ENCODE data around the gene TSPAN18.

The TSPAN18 gene

DNA sequence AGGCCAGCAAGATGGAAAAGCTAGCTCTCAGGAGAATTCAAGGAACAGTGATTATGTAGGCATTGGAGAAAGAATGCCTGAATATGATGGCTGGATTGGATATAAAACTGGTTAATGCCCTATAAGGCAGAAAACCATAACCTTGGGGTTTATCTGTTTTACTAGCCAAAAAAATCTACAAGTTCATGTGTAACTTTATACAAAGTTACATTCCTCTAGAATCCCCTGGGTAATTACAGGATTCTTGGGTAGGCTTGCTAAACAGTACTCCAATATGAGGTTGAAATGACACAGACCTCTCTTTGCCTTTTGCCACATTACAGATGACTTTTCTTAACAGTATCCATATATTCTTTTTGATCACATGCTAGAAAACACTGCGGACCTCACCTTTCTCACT is 26.0 kb downstream of the TSPAN18 start:
- Mint-ChIP-seq H3K27ac (no peak overlapping the region), H3K4me1 (no peaks in the 10 kb centered on the region), H3K9me3 (peaks cover under 1 to 3% of the 10 kb centered on the region in 2 donors), H3K4me3 (no peak overlapping the region), H3K36me3 (no peaks in the 10 kb centered on the region), H3K27me3 (peaks cover 9 to 32% of the 10 kb centered on the region in 2 donors)
- no peak for DNase-seq
- no peak for ATAC-seq (replicated peaks)

DNA sequence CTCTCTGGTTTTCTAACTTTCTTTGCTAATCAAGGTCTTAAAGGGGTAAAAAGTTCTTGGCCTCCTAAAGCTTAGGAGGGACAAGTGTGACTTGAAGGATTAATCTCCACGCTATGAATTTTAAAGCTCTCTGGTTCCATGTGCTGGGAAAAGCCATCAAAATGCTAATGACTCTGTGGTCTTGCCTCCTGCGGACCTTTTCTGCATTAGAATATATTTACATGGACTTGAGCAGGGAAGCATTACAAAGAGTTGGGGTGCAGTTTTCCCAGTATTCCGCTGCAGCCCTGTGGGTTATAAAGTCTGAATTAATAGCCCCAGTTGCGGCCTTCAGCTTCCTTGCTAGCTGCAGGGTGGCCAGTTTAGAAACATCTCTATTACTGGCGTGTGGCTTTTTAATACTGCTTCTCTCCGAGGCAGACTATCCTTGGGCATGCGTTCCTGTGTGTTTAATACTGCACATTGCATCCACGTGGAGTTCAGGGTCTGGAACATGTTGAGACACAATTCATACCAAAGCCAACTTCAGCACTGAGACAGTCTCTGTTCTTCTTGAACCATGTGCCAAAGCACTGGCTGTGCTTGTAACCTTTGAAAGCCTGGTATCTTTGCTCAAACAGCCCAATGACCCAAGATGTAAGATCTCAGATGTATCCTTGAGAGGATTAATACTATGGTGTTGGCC is 27.3 kb downstream of the TSPAN18 start:
- H3K36me3 Mint-ChIP-seq = peaks cover 0 to 3% of the 10 kb centered on the region in 2 donors
- DNase-seq = no peak
- ATAC-seq (replicated peaks) = no peak
- H3K27me3 Mint-ChIP-seq = peaks cover 9 to 35% of the 10 kb centered on the region in 2 donors
- no peak overlapping the region for H3K4me3 Mint-ChIP-seq
- peaks cover 4 to 8% of the 10 kb centered on the region in 2 donors for H3K9me3 Mint-ChIP-seq
- H3K27ac Mint-ChIP-seq = no peak overlapping the region
- no peaks in the 10 kb centered on the region for H3K4me1 Mint-ChIP-seq

DNA sequence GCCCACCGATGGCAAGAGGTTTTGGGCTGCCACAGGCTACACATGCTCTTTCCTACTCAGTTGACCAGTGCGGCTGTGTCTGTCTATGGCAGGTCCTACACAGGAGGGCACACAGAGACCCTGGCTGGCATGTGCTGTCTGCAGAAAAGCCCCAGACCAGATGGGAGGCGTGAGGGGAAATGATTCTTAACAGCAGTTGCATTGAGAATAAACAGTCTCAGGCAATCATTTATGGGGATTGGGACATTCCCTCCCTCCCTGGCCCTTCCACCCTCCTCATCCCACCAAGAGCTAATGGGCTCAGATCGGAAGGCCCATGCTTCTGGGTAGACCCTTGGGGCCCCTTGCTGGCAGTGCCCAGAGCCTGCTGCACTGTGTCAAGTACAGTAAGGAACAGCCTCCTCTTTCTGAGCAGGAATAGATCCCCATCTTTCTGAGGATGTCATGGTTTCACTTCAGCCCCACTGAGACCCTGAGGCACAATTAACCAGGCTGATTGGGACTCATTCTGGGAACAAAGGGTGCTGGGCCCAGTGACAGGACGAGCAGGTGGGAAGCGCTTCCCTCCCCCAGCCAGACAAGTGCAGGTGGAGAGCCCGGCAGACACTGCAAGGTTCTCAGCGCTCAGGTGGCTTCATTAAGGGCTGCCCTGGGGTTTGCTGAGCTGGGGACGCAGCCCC is 28.3 kb downstream of the TSPAN18 start:
- ATAC-seq (replicated peaks) (no peak), DNase-seq (no peak)
- H3K4me1 Mint-ChIP-seq = no peaks in the 10 kb centered on the region
- peaks cover 18 to 40% of the 10 kb centered on the region in 2 donors for H3K27me3 Mint-ChIP-seq
- no peak overlapping the region for H3K4me3 Mint-ChIP-seq
- H3K27ac Mint-ChIP-seq = no peak overlapping the region
- peaks cover 3% of the 10 kb centered on the region in 2 donors for H3K36me3 Mint-ChIP-seq
- H3K9me3 Mint-ChIP-seq = peaks cover 10 to 11% of the 10 kb centered on the region in 2 donors

GRCh38 chr11:44755556-44756523 is 29.1 kb downstream of the TSPAN18 start:
- H3K4me3 Mint-ChIP-seq = no peak overlapping the region
- ATAC-seq (replicated peaks) (no peak), DNase-seq (no peak)
- no peak overlapping the region for H3K27ac Mint-ChIP-seq
- H3K4me1 Mint-ChIP-seq = no peaks in the 10 kb centered on the region
- H3K9me3 Mint-ChIP-seq = peaks cover 10 to 11% of the 10 kb centered on the region in 2 donors
- peaks cover 22 to 36% of the 10 kb centered on the region in 2 donors for H3K27me3 Mint-ChIP-seq
- peaks cover 3% of the 10 kb centered on the region in 2 donors for H3K36me3 Mint-ChIP-seq

DNA sequence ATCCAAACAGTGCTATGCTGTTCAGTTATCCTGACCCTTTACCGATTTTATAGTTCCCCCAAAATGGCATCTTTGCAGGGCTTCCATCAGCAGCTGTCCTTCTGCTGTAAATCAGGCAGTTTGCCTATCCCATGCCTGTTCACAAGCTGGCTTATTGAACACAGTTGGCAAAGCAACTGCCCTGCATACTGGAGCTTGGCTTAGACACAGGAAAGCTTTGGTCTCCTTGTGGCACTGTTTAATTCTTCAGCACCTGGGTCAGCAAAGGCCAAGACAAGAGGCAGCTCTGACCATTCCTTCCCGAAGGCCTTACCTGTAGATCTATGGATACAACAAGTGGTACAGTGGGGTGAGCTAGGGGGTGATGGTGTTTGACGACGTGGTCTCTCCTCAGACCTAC is 32.2 kb downstream of the TSPAN18 start:
- ATAC-seq (replicated peaks) (no peak), DNase-seq (no peak)
- H3K9me3 Mint-ChIP-seq = peaks cover 10 to 11% of the 10 kb centered on the region in 2 donors
- H3K27me3 Mint-ChIP-seq = peaks cover 27 to 31% of the 10 kb centered on the region in 2 donors
- peaks cover 0 to 5% of the 10 kb centered on the region in 2 donors for H3K4me1 Mint-ChIP-seq
- H3K4me3 Mint-ChIP-seq = no peak overlapping the region
- H3K27ac Mint-ChIP-seq = no peak overlapping the region
- peaks cover 3% of the 10 kb centered on the region in 2 donors for H3K36me3 Mint-ChIP-seq

GRCh38 chr11:44759743-44760476 is 33.1 kb downstream of the TSPAN18 start:
- Mint-ChIP-seq H3K4me3 (no peak overlapping the region), H3K36me3 (peaks cover 3% of the 10 kb centered on the region in 2 donors), H3K9me3 (peaks cover 10 to 11% of the 10 kb centered on the region in 2 donors), H3K4me1 (peaks cover 0 to 5% of the 10 kb centered on the region in 2 donors), H3K27ac (no peak overlapping the region), H3K27me3 (peaks cover 22 to 25% of the 10 kb centered on the region in 2 donors)
- ATAC-seq (replicated peaks) (no peak), DNase-seq (no peak)

GRCh38 chr11:44760477-44760872 is 33.7 kb downstream of the TSPAN18 start:
- ATAC-seq (replicated peaks) (no peak), DNase-seq (no peak)
- no peak overlapping the region for H3K4me3 Mint-ChIP-seq
- H3K27me3 Mint-ChIP-seq = peaks cover 22 to 25% of the 10 kb centered on the region in 2 donors
- H3K9me3 Mint-ChIP-seq = peaks cover 10 to 11% of the 10 kb centered on the region in 2 donors
- H3K36me3 Mint-ChIP-seq = peaks cover 3% of the 10 kb centered on the region in 2 donors
- H3K27ac Mint-ChIP-seq = no peak overlapping the region
- peaks cover 0 to 5% of the 10 kb centered on the region in 2 donors for H3K4me1 Mint-ChIP-seq

GRCh38 chr11:44760917-44761550 is 34.3 kb downstream of the TSPAN18 start:
- ATAC-seq (replicated peaks) = no peak
- Mint-ChIP-seq H3K36me3 (peaks cover 3% of the 10 kb centered on the region in 2 donors), H3K9me3 (peaks cover 10 to 11% of the 10 kb centered on the region in 2 donors), H3K4me1 (peaks cover 0 to 5% of the 10 kb centered on the region in 2 donors), H3K27me3 (peaks cover 17 to 25% of the 10 kb centered on the region in 2 donors), H3K4me3 (no peak overlapping the region), H3K27ac (no peak overlapping the region)
- no peak for DNase-seq

DNA sequence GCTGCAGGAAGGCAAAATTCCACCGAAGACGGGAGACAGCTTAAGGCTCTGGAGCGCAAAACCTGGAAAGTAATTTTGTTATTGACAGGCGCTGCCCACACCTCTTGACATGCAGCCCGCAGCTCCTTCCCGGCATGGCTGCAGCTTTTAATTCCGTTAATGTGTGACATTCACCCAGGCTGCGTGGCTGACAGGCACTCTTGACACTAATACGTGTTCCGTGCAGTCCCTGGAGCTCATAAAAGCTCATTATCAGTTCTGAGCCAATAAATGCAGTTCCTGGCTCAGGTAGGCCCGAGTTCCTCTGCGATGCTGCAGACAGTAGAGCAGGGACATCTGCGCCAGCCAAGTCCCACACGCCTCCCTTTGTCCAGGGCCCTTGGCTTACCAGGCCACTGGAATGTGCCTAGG is 34.8 kb downstream of the TSPAN18 start:
- Mint-ChIP-seq H3K27ac (no peak overlapping the region), H3K4me3 (no peak overlapping the region), H3K36me3 (peaks cover 3% of the 10 kb centered on the region in 2 donors), H3K4me1 (peaks cover 0 to 5% of the 10 kb centered on the region in 2 donors), H3K9me3 (peaks cover 10 to 11% of the 10 kb centered on the region in 2 donors), H3K27me3 (peaks cover 17 to 25% of the 10 kb centered on the region in 2 donors)
- DNase-seq (no peak), ATAC-seq (replicated peaks) (no peak)

GRCh38 chr11:44763121-44763820 is 36.5 kb downstream of the TSPAN18 start:
- Mint-ChIP-seq H3K4me3 (no peak overlapping the region), H3K36me3 (peaks cover 3% of the 10 kb centered on the region in 2 donors), H3K9me3 (peaks cover 6 to 7% of the 10 kb centered on the region in 2 donors), H3K27ac (no peak overlapping the region), H3K27me3 (peaks cover 18% of the 10 kb centered on the region in 2 donors), H3K4me1 (peaks cover 0 to 5% of the 10 kb centered on the region in 2 donors)
- ATAC-seq (replicated peaks) (peak in 1 of 2 donors; percentile 62), DNase-seq (no peak)

DNA sequence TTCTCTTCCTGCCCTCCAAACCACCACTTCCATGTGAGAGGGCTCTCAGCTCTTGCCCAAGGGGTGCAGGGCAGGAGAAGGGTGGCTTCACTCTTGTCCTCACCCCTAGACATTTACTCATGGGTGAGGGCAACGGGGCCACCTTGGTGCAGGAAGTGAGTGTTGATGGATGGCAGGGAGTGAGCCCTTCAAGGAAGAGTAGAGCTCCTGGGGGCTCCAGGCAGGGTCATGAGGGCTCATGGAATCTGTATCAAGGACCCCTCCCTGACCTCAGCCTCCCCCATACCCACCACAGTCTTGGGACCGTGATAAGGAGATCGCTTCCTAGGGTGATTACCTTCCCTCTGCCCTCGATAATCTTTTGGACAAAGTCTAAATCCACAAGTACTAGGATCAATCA is 37.8 kb downstream of the TSPAN18 start:
- H3K27ac Mint-ChIP-seq = no peak overlapping the region
- H3K9me3 Mint-ChIP-seq = peaks cover 1 to 8% of the 10 kb centered on the region in 2 donors
- H3K27me3 Mint-ChIP-seq = peaks cover 13 to 17% of the 10 kb centered on the region in 2 donors
- H3K4me1 Mint-ChIP-seq = peaks cover 0 to 5% of the 10 kb centered on the region in 2 donors
- peaks cover 0 to 3% of the 10 kb centered on the region in 2 donors for H3K36me3 Mint-ChIP-seq
- ATAC-seq (replicated peaks) = no peak
- H3K4me3 Mint-ChIP-seq = no peak overlapping the region
- no peak for DNase-seq

DNA sequence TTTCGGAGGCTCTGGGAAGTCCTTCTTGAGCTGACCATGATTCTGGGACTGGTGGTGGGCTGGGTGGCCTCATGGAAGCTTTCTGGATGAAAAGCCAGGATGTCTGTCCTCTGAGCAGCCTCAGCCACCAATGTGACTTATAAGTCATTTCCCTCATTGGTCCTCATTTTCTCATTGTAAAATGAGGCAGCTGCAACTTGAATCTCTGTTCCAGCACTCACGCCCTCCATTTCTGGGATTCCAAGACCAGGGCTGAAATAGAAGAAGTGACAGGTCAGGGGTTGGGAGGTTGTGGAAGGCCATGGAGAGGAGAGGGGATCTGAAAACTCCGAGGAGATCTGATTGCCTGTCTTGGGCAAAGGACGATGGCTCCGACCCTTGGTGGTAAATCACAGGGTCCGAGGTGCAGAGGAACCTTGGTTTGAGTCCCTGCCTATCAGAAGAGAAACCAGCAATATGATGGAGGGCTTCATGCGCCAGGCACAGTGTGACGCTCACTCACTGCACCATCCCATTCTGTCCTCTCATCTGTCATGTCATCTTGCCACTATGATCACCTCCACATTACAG is 38.3 kb downstream of the TSPAN18 start:
- Mint-ChIP-seq H3K27me3 (peaks cover 10 to 13% of the 10 kb centered on the region in 2 donors), H3K4me3 (no peak overlapping the region), H3K36me3 (peaks cover 0 to 3% of the 10 kb centered on the region in 2 donors), H3K9me3 (peaks cover 1 to 4% of the 10 kb centered on the region in 2 donors), H3K4me1 (peaks cover 0 to 5% of the 10 kb centered on the region in 2 donors), H3K27ac (no peak overlapping the region)
- ATAC-seq (replicated peaks) (no peak), DNase-seq (no peak)
